Neuronal stem cell (in vitro differentiated cells): ENCODE data around the gene AHSP.
A peak's percentile ranks its signal among the peaks of the same experiment; 100 is the strongest.

Experiments
- DNase-seq: peaks from one replicate; pipeline ENCODE4 v3.0.0-alpha.2; 2013; ENCODE audit warnings: low spot score
- H2AFZ ChIP-seq: one replicate; pipeline ENCODE4 v1.6.1; 2013; ENCODE audit warnings: mild to moderate bottlenecking, low read length, inconsistent platforms
- H2AK5ac ChIP-seq: 2 replicates; pipeline ENCODE4 v1.6.1; 2013; ENCODE audit warnings: low read depth, mild to moderate bottlenecking, inconsistent platforms, low read length, moderate library complexity, mixed read lengths
- H2BK120ac ChIP-seq: 2 replicates; pipeline ENCODE4 v1.6.1; 2013; ENCODE audit warnings: low read depth, mild to moderate bottlenecking, inconsistent platforms, low read length, moderate library complexity, mixed read lengths
- H2BK12ac ChIP-seq: one replicate; pipeline ENCODE4 v1.6.1; 2013; ENCODE audit warnings: low read length, inconsistent platforms
- H2BK15ac ChIP-seq: 2 replicates; pipeline ENCODE4 v1.6.1; 2013; ENCODE audit warnings: mild to moderate bottlenecking, low read length, inconsistent platforms, mixed read lengths
- H2BK5ac ChIP-seq: one replicate; pipeline ENCODE4 v1.6.1; 2013; ENCODE audit warnings: inconsistent platforms, mild to moderate bottlenecking, low read length, moderate library complexity
- H3K14ac ChIP-seq: one replicate; pipeline ENCODE4 v1.6.1; 2013; ENCODE audit warnings: low read length, inconsistent platforms
- H3K18ac ChIP-seq: 2 replicates; pipeline ENCODE4 v1.6.1; 2013; ENCODE audit warnings: low read length, inconsistent platforms
- H3K23ac ChIP-seq: 2 replicates; pipeline ENCODE4 v1.6.1; 2013; ENCODE audit warnings: low read depth, mild to moderate bottlenecking, mixed read lengths, low read length, inconsistent platforms; ENCODE audit not compliant: poor library complexity
- H3K27ac ChIP-seq: replicated peaks from 3 replicates; pipeline ENCODE4 v1.5.1; 2013; ENCODE audit warnings: low read length, inconsistent platforms
- H3K27me3 ChIP-seq, 3 experiments: 2 replicates each; pipeline ENCODE4 v1.6.1; 2013; ENCODE audit warnings: low read length in 3 of 3, mild to moderate bottlenecking in 2 of 3, inconsistent platforms in 1 of 3, low read depth in 1 of 3, mixed read lengths in 1 of 3, moderate library complexity in 1 of 3; ENCODE audit not compliant: control insufficient read depth in 3 of 3, insufficient read depth in 3 of 3
- H3K36me3 ChIP-seq, 2 donors: replicated peaks in 1 of 2; 2 replicates each; pipeline ENCODE4 v1.6.1; 2013; ENCODE audit warnings: low read length in 2 of 2; ENCODE audit not compliant: control insufficient read depth in 2 of 2, insufficient read depth in 2 of 2
- H3K4ac ChIP-seq: 2 replicates; pipeline ENCODE4 v1.6.1; 2013; ENCODE audit warnings: inconsistent platforms, mild to moderate bottlenecking, low read length, moderate library complexity
- H3K4me1 ChIP-seq, 2 donors: 1 replicate in 1 of 2; 2 replicates in 1 of 2; pipeline ENCODE4 v1.6.1; 2013; ENCODE audit warnings: low read length in 2 of 2, low read depth in 1 of 2; ENCODE audit not compliant: control insufficient read depth in 2 of 2, insufficient read depth in 1 of 2
- H3K4me2 ChIP-seq: one replicate; pipeline ENCODE4 v1.6.1; 2013; ENCODE audit warnings: mild to moderate bottlenecking, low read length, inconsistent platforms; ENCODE audit not compliant: insufficient read depth, poor library complexity, severe bottlenecking
- H3K4me3 ChIP-seq, 2 donors: 2 replicates each; pipeline ENCODE4 v1.5.1; 2013; ENCODE audit warnings: low read length in 2 of 2, mild to moderate bottlenecking in 2 of 2, inconsistent platforms in 1 of 2, moderate library complexity in 1 of 2
- H3K79me1 ChIP-seq: one replicate; pipeline ENCODE4 v1.6.1; 2013; ENCODE audit warnings: low read depth, mild to moderate bottlenecking, inconsistent platforms, low read length, moderate library complexity
- H3K9ac ChIP-seq: one replicate; pipeline ENCODE4 v1.6.1; 2013; ENCODE audit warnings: mild to moderate bottlenecking, low read depth, low read length, inconsistent platforms; ENCODE audit not compliant: poor library complexity
- H3K9me3 ChIP-seq, 2 donors: replicated peaks in 1 of 2; 2 replicates each; pipeline versions ENCODE3 to v1.6.1; 2013; ENCODE audit warnings: low read length in 2 of 2, mild to moderate bottlenecking in 2 of 2, inconsistent platforms in 1 of 2, low read depth in 1 of 2, mixed read lengths in 1 of 2, moderate library complexity in 1 of 2; ENCODE audit not compliant: control insufficient read depth in 2 of 2, insufficient read depth in 1 of 2
- H4K8ac ChIP-seq: one replicate; pipeline ENCODE4 v1.6.1; 2013; ENCODE audit warnings: low read depth, mild to moderate bottlenecking, inconsistent platforms, low read length, moderate library complexity
- H4K91ac ChIP-seq: one replicate; pipeline ENCODE4 v1.6.1; 2013; ENCODE audit warnings: low read length, low read depth, mild to moderate bottlenecking, inconsistent platforms; ENCODE audit not compliant: poor library complexity
- WGBS, 2 donors: extraction: QIAGEN DNeasy Blood & Tissue Kit; methylation state at CpG; one replicate each; pipeline ENCODE4 v1.1.7; 2013; ENCODE audit warnings: missing lambda C conversion rate in 2 of 2, mixed read lengths in 1 of 2; ENCODE audit not compliant: insufficient read length in 2 of 2, insufficient replicate concordance in 1 of 2; ENCODE audit errors: extremely low coverage in 2 of 2; 5-methylcytosine and 5-hydroxymethylcytosine counted together

The AHSP gene

DNA sequence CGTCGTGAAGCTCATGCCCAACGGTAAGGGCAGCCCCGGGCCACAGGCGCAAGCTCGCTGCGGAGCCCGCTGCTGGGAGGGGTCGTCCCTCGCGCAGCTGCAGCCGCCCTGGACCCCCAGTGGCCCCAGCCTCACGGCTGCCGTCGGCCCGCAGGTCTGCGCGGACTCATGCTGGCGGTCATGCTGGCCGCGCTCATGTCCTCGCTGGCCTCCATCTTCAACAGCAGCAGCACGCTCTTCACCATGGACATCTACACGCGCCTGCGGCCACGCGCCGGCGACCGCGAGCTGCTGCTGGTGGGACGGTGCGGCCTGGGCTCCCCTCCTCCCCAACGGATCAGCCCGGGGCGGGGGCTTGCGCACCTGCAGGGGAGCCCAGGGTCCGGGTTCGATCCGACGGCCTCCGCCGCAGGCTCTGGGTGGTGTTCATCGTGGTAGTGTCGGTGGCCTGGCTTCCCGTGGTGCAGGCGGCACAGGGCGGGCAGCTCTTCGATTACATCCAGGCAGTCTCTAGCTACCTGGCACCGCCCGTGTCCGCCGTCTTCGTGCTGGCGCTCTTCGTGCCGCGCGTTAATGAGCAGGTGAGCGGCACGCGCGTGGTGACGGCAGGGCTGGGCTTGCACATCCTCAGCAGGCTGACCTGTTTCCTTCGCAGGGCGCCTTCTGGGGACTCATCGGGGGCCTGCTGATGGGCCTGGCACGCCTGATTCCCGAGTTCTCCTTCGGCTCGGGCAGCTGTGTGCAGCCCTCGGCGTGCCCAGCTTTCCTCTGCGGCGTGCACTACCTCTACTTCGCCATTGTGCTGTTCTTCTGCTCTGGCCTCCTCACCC, 39.0 kb upstream of the AHSP start:
- Histone ChIP-seq H2AK5ac (peak overlapping the region; percentile 94), H3K36me3 (peaks cover 13 to 49% of the 10 kb centered on the region in 2 donors), H2AFZ (no peak overlapping the region), H2BK15ac (no peak overlapping the region), H3K4me3 (peak overlapping the region in 1 of 2 donors; percentile 55), H3K27me3 (peaks cover 15 to 49% (median 19%) of the 10 kb centered on the region in 3 experiments), H3K4me2 (peak overlapping the region; percentile 84), H4K91ac (no peak overlapping the region), H3K79me1 (peaks cover 3% of the 10 kb centered on the region), H3K4ac (peak overlapping the region; percentile 20), H2BK5ac (peak overlapping the region; percentile 62), H3K9ac (peak overlapping the region; percentile 88), H3K27ac (no peak overlapping the region), H3K9me3 (no peaks in the 10 kb centered on the region), H4K8ac (peak overlapping the region; percentile 83), H2BK120ac (peak overlapping the region; percentile 96), H3K18ac (peak overlapping the region; percentile 83), H3K4me1 (peaks cover 4 to 11% of the 10 kb centered on the region in 2 donors), H3K23ac (peak overlapping the region; percentile 99), H3K14ac (peak overlapping the region; percentile 100), H2BK12ac (no peak overlapping the region)
- WGBS, 2 donors, result no CpG with 5 or more reads among the region's 77 CpGs
- no peak for DNase-seq

- Histone ChIP-seq H2BK120ac (no peak overlapping the region), H3K14ac (peak overlapping the region; percentile 47), H3K9me3 (no peaks in the 10 kb centered on the region), H3K27ac (no peak overlapping the region), H3K4me1 (peaks cover 4 to 11% of the 10 kb centered on the region in 2 donors), H3K36me3 (peaks cover 13 to 53% of the 10 kb centered on the region in 2 donors), H3K18ac (no peak overlapping the region), H2AFZ (no peak overlapping the region), H3K4ac (no peak overlapping the region), H3K4me3 (peak overlapping the region in 1 of 2 donors; percentile 19), H4K8ac (peak overlapping the region; percentile 57), H2BK12ac (no peak overlapping the region), H2BK5ac (no peak overlapping the region), H4K91ac (no peak overlapping the region), H3K79me1 (peaks cover 3% of the 10 kb centered on the region), H3K27me3 (peaks cover 15 to 49% (median 19%) of the 10 kb centered on the region in 3 experiments), H2BK15ac (no peak overlapping the region), H2AK5ac (peak overlapping the region; percentile 0), H3K23ac (peak overlapping the region; percentile 99), H3K4me2 (no peak overlapping the region), H3K9ac (no peak overlapping the region)
- no CpG with 5 or more reads among the region's 7 CpGs for WGBS, 2 donors
- no peak for DNase-seq
Observed at GRCh38 chr16:31489298-31489564, 38.5 kb upstream of the AHSP start.

DNA sequence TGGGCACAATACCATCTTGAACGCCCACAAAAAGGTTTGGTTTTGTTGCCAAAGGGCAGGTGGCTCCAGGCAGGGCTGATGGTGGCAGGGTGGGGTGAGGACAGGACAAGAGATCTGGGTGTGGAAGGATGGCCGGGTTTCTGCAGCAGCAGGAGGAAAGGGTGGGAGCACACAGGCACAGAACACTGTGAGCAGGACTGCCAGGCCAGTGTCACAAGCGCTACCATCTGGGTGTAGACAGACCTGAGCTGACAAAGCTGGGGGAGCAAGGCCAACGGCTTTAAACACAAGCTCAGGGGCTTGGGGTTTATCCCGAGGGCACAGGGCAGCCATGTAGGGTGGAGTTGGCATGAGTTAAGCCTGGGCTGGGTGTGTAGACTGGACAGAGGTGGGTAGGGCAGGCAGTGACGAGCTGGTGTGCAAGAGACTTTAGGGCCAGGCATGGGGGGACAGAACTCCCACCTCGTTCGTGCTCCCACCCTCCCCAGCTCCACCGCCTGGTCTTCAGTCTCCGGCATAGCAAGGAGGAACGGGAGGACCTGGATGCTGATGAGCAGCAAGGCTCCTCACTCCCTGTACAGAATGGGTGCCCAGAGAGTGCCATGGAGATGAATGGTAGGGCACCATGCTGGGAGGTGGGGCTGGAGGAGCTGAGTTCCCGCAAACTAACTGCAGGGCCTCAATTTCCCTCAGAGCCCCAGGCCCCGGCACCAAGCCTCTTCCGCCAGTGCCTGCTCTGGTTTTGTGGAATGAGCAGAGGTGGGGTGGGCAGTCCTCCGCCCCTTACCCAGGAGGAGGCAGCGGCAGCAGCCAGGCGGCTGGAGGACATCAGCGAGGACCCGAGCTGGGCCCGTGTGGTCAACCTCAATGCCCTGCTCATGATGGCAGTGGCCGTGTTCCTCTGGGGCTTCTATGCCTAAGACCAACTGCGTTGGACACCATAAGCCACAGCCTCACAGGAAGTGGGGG, 37.8 kb upstream of the AHSP start:
- no CpG with 5 or more reads among the region's 22 CpGs for WGBS, 2 donors

More for the DNA sequence above, 37.8 kb upstream of the AHSP start:
- Histone ChIP-seq H3K79me1 (peaks cover 3% of the 10 kb centered on the region), H3K18ac (no peak overlapping the region), H3K23ac (no peak overlapping the region), H3K36me3 (peaks cover 13 to 60% of the 10 kb centered on the region in 2 donors), H2BK12ac (no peak overlapping the region), H2AK5ac (peak overlapping the region; percentile 21), H3K9ac (no peak overlapping the region), H3K14ac (no peak overlapping the region), H4K91ac (no peak overlapping the region), H4K8ac (no peak overlapping the region), H3K27me3 (peaks cover 12 to 43% (median 19%) of the 10 kb centered on the region in 3 experiments), H2BK15ac (no peak overlapping the region), H3K9me3 (no peaks in the 10 kb centered on the region), H2BK120ac (no peak overlapping the region), H3K27ac (no peak overlapping the region), H2AFZ (no peak overlapping the region), H3K4ac (no peak overlapping the region), H3K4me2 (no peak overlapping the region), H3K4me3 (no peak overlapping the region), H3K4me1 (peaks cover 0 to 11% of the 10 kb centered on the region in 2 donors), H2BK5ac (no peak overlapping the region)
- DNase-seq, result no peak
